NT2/D1 (cell line): ENCODE results near the gene GPR89B.
"Not testable (repeated sequence)": the region's sequence is repeated elsewhere in the genome, so short reads cannot be mapped to it uniquely, and the experiment has no call there.

ENCODE experiments used
- DNase-seq: peaks from one replicate; pipeline ENCODE4 v3.0.0-alpha.2; 2011; ENCODE audit warnings: low read depth, low spot score
- H3K27me3 ChIP-seq: 2 replicates; pipeline ENCODE4 v1.6.0; 2011; ENCODE audit warnings: mild to moderate bottlenecking; ENCODE audit not compliant: insufficient read length, insufficient read depth
- H3K36me3 ChIP-seq: 2 replicates; pipeline ENCODE4 v1.6.1; 2011; ENCODE audit warnings: mild to moderate bottlenecking, low read length, mixed read lengths; ENCODE audit not compliant: insufficient read depth, insufficient read length
- H3K4me1 ChIP-seq: 2 replicates; pipeline ENCODE4 v1.5.1; 2011; ENCODE audit not compliant: insufficient read depth, insufficient read length
- H3K4me3 ChIP-seq: 2 replicates; pipeline ENCODE4 v1.5.1; 2011; ENCODE audit warnings: low read depth; ENCODE audit not compliant: insufficient read length
- H3K9ac ChIP-seq: 2 replicates; pipeline ENCODE4 v1.6.0; 2011; ENCODE audit warnings: low read depth; ENCODE audit not compliant: insufficient read length
- H3K9me3 ChIP-seq: 2 replicates; pipeline ENCODE4 v1.5.1; 2011; ENCODE audit warnings: mild to moderate bottlenecking, low read length; ENCODE audit not compliant: insufficient read depth
- SUZ12 ChIP-seq: IDR thresholded peaks from 2 replicates; pipeline ENCODE4 v1.6.1; 2011; ENCODE audit not compliant: insufficient read length, insufficient read depth; ENCODE audit errors: extremely low read depth
- YY1 ChIP-seq: IDR thresholded peaks from 2 replicates; pipeline ENCODE4 v1.6.1; 2011; ENCODE audit not compliant: insufficient read length, insufficient read depth
- ZNF274 ChIP-seq: IDR thresholded peaks from 2 replicates; pipeline ENCODE4 v1.6.1; 2011; ENCODE audit warnings: mild to moderate bottlenecking, low read depth, low read length

The GPR89B gene

DNA sequence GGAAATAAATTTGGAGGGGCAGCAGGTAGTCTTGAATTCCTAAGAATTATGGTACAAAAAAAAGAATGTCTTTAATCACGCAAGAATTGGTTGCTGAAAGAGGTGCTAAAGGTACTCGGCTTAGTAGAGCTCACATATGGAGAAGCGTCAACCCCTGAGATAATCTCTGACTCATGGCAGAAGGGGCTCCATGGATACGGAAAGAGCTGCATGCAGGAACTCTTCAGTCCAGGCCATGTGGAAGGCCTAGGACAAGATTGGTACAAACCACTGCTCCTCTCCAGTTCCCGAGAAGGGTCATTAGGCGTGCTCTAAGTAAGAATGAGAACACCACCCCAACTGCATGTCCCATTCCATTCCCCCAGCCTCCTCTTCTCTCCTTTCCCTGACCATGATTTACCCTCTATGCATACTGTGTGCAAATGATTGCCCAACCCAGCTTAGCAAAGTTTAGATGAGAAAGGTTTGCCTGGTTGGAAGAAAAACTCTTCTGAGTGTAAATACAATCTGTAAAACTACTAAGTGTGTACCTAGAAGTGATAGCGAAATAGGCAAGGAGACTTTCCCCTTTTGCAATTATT lies 14.8 kb upstream of the GPR89B start:
- Histone ChIP-seq H3K27me3 (no peaks in the 10 kb centered on the region), H3K4me1 (no peaks in the 10 kb centered on the region), H3K4me3 (no peak overlapping the region), H3K9me3 (no peaks in the 10 kb centered on the region), H3K36me3 (no peaks in the 10 kb centered on the region), H3K9ac (no peak overlapping the region)
- DNase-seq: no peak
- TF ChIP-seq ZNF274 (no peak), SUZ12 (no peak), YY1 (no peak)

DNA sequence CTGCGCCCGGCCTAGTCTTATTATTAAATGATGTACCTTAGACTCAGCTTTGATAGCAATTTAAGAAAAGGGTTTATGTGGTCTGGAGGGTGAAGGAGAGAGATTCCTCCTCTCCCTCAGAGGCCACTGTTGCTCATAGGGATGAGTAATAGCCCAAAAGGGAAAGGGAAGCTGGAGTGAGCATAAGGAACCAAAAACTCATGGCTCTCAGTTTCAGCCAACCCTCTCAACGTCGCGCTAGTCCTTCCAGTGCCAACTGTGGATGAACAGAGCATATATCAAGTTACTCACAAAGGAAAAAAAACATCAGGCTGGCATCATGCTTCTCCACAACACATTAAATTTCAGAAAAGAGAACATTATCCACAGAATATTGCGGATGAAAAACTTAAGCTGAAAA lies 8.3 kb upstream of the GPR89B start:
- H3K36me3 ChIP-seq: no peaks in the 10 kb centered on the region
- H3K9ac ChIP-seq: no peak overlapping the region
- no peak for DNase-seq
- no peak overlapping the region for H3K4me3 ChIP-seq
- no peak for TF ChIP-seq SUZ12
- TF ChIP-seq YY1: no peak
- TF ChIP-seq ZNF274: no peak
- no peaks in the 10 kb centered on the region for H3K27me3 ChIP-seq
- no peaks in the 10 kb centered on the region for H3K9me3 ChIP-seq
- peaks cover 2% of the 10 kb centered on the region for H3K4me1 ChIP-seq

DNA sequence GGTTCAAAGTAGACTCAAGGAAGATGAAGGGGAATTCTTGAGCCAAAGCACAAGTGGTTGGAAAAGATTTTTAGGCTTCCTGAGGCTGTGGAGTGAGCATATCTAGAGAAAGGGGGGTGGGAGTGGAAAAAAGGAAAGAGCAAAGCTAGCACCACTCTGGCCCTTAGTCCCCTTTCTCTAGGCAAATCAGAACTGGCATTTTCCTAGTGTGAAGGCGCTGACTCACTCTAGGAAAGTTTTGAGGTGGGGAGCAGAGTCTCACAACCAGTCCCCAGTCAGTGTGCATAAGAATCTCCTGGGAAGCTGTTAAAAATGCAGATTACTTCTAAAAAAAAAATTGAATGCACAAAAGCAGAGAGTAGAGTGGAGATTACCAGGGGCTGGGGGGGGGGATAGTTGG lies 3.4 kb upstream of the GPR89B start:
- H3K36me3 ChIP-seq: no peaks in the 10 kb centered on the region
- no peak for DNase-seq
- H3K4me1 ChIP-seq: peaks cover 2% of the 10 kb centered on the region
- H3K27me3 ChIP-seq: no peaks in the 10 kb centered on the region
- no peak overlapping the region for H3K9ac ChIP-seq
- H3K4me3 ChIP-seq: no peak overlapping the region
- no peaks in the 10 kb centered on the region for H3K9me3 ChIP-seq
- TF ChIP-seq ZNF274 (no peak), YY1 (no peak), SUZ12 (no peak)

DNA sequence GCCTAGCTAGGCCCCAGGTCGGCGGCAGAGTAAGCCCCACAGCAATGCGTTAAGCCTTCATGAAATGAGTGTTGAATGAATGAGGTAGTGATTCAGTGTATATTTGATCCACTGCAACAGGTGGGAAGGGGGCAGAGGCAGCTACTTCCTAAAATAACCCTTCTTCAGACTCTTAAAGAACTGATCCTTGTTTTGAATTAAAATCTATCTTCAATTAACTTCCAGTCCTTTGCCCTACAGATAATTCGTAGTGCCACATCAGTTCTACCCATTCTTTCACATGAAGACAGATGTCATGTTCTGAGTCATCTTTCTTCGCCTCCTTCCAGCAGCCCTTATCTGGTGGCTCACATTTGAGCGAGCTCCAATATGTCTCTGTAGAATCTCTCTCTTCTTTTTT lies 1.0 kb upstream of the GPR89B start:
- not testable (repeated sequence) for H3K27me3 ChIP-seq, H3K4me1 ChIP-seq, H3K4me3 ChIP-seq, H3K9me3 ChIP-seq, DNase-seq, H3K9ac ChIP-seq, H3K36me3 ChIP-seq

DNA sequence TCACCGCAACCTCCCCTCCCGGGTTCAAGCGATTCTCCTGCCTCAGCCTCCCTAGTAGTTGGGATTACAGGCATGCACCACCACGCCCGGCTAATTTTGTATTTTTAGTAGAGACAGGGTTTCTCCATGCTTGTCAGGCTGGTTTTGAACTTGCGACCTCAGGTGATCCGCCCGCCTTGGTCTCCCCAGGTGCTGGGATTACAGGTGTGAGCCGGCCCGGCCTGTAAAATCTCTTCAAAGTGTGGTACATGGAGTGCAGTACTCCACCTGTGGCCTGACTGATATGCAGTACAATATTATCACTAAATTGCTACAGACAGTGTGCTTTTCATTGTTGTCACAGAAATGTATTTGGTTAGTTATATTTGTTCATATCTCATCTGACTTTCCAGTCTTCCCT lies 531 bp upstream of the GPR89B start:
- not testable (repeated sequence) for H3K9me3 ChIP-seq, H3K36me3 ChIP-seq, H3K4me1 ChIP-seq, DNase-seq, H3K4me3 ChIP-seq, H3K9ac ChIP-seq, H3K27me3 ChIP-seq

DNA sequence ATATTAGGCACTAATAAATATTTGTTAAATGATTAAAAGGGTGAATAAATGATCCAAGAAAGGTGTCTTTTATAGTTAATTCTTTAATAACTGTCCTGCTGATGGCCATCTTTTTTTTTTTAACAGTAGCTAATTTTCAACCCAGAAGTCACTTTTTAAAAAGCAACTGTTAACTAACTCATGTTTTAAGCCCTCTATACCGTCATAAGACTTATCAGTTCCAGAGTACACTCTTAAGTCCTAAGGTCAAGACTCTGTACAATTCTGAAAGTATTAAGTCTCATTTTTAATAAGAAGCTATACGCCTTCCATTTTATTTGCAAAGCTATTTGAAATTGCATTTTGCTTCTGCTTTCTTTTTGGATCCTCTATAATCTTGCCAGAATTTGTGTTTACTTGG lies 2.9 kb downstream of the GPR89B start:
- not testable (repeated sequence) for H3K4me1 ChIP-seq, DNase-seq, H3K36me3 ChIP-seq, H3K9me3 ChIP-seq, H3K4me3 ChIP-seq, H3K27me3 ChIP-seq, H3K9ac ChIP-seq

DNA sequence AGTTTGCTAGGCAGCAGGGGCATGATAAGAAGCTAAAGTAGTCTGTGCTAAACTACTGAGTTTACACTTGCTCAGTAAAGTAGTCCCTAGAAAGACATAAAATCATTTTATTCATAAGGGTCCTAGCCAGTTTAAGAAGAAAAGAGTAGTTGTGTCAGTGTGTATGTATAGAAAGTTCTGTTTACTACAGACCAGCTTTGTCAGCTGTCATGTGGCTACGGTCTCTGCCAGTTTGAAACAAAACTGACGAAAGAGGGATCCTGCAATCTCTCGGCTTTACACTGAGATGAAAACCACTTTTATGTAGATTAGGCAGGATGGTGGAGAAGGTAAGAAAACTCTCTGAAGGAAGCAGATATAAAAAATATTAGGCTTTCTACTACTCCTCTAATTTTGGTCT lies 7.1 kb downstream of the GPR89B start:
- not testable (repeated sequence) for DNase-seq, H3K27me3 ChIP-seq, H3K9ac ChIP-seq, H3K4me1 ChIP-seq, H3K4me3 ChIP-seq, H3K36me3 ChIP-seq, H3K9me3 ChIP-seq

DNA sequence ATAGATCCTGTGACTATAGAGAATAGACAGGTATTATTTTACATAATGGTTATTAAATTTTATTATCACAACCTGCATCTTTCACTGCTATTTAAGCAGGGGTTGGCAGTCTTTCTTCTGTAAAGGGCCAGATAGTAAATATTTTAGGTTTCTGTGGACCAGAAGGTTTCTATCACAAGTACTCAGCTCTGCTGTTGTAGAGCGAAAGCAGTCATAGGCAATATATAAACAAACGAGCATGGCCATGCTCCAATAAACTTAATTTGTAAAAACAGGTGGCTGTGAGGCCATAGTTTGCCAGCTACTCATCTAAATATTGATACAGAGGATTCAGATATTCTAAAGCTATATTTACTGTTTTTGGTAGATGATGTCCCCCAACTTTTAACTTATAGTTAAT lies 12.2 kb downstream of the GPR89B start:
- not testable (repeated sequence) for H3K4me1 ChIP-seq, H3K36me3 ChIP-seq, H3K9ac ChIP-seq, H3K27me3 ChIP-seq, DNase-seq, H3K4me3 ChIP-seq, H3K9me3 ChIP-seq

DNA sequence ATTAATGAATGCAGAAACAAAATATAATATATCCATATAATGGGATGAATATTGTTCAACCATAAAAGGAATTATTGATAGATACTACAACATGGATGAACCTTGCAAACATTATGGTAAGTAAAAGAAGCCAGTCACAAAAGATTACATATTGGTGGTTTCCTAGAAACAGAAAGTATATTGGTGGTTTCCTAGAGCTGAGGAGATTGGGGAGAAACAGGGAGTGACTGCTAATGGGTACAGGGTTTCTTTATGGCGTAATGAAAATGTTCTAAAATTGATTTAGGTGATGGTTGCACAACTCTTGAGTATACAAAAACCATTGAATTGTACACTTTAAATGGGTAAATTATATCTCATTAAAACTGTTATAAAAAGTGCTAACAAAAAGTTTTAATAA lies 14.3 kb downstream of the GPR89B start:
- not testable (repeated sequence) for H3K9me3 ChIP-seq, H3K27me3 ChIP-seq, H3K4me1 ChIP-seq, H3K4me3 ChIP-seq, H3K36me3 ChIP-seq, H3K9ac ChIP-seq, DNase-seq

DNA sequence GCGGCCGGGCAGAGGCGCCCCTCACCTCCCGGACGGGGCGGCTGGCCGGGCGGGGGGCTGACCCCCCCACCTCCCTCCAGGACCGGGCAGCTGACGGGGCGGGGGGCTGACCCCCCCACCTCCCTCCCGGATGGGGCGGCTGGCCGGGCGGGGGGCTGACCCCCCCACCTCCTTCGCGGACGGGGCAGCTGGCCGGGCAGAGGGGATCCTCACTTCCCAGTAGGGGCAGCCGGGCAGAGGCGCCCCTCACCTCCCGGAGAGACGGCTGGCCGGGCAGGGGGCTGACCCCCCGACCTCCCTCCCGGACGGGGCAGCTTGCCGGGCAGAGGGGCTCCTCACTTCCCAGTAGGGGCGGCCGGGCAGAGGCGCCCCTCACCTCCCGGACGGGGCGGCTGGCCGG lies 21.3 kb downstream of the GPR89B start:
- H3K4me3 ChIP-seq, DNase-seq, H3K27me3 ChIP-seq: not testable (repeated sequence)

DNA sequence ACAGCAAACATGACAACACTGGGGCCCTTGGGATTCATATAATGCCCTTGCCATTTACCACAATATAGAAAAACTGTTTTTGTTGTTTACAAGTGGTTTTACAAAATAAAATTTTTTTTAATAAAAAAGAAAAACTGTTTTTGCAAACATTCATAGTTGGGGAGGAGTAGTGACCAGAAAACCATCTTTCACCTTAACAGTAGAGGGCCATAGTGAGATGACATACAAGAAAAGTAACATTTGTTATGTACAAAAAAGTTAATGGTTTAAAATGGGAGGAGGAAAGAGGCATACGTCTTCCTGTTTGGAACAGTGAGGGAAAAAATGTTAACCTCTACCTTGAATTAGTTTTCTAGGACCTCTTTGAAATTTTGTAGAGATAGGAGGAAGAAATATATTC lies 30.7 kb downstream of the GPR89B start:
- not testable (repeated sequence) for H3K9ac ChIP-seq, DNase-seq, H3K27me3 ChIP-seq, H3K9me3 ChIP-seq, H3K36me3 ChIP-seq, H3K4me3 ChIP-seq, H3K4me1 ChIP-seq

More for the DNA sequence above, 21.3 kb downstream of the GPR89B start:
- H3K36me3 ChIP-seq, H3K9ac ChIP-seq, H3K4me1 ChIP-seq, H3K9me3 ChIP-seq: not testable (repeated sequence)

DNA sequence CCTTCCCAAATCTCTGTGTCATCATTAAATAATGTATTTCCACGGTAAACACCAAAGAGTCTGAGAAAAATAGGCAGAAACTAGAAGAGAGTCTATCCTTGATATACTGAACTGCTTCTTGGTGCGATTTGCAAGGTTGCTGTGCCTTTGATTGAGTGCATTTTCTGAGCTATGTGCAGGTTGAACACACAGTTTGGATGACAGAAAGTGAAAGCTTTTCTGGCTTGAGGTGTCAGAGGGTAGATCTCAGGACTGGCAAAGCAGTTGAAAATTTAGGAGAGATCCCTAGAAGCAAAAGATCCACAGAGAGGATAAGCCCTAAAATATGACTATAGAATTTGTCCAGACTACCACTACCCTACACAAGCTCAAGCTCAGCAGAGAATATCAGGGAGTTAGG lies 31.5 kb downstream of the GPR89B start:
- DNase-seq, H3K9ac ChIP-seq, H3K27me3 ChIP-seq, H3K9me3 ChIP-seq, H3K4me1 ChIP-seq, H3K36me3 ChIP-seq, H3K4me3 ChIP-seq: not testable (repeated sequence)
